Mesendoderm (in vitro differentiated cells): ENCODE data around the gene USP54.
A peak's percentile ranks its signal among the peaks of the same experiment; 100 is the strongest.
"Not testable (repeated sequence)": the region's sequence is repeated elsewhere in the genome, so short reads cannot be mapped to it uniquely, and the experiment has no call there.

ENCODE experiments used
- DNase-seq: peaks from one replicate; pipeline ENCODE4 v3.0.0; 2013
- H2AK5ac ChIP-seq: 2 replicates; pipeline ENCODE4 v1.6.1; 2013; ENCODE audit warnings: low read length, inconsistent platforms
- H2BK120ac ChIP-seq: 2 replicates; pipeline ENCODE4 v1.6.1; 2013; ENCODE audit warnings: low read depth, mild to moderate bottlenecking, low read length, moderate library complexity, mixed read lengths
- H2BK15ac ChIP-seq: replicated peaks from 2 replicates; pipeline ENCODE4 v1.6.1; 2013; ENCODE audit warnings: low read depth, mild to moderate bottlenecking, moderate library complexity
- H2BK5ac ChIP-seq: 2 replicates; pipeline ENCODE4 v1.6.1; 2013; ENCODE audit warnings: low read length, inconsistent platforms
- H3K18ac ChIP-seq: 2 replicates; pipeline ENCODE4 v1.6.1; 2013; ENCODE audit warnings: mild to moderate bottlenecking, low read length, mixed read lengths
- H3K23ac ChIP-seq: one replicate; pipeline ENCODE4 v1.6.1; 2013; ENCODE audit warnings: low read length
- H3K27ac ChIP-seq: 2 replicates; pipeline ENCODE4 v1.5.1; 2013; ENCODE audit warnings: low read depth, mild to moderate bottlenecking, inconsistent platforms, low read length, moderate library complexity
- H3K27me3 ChIP-seq: 2 replicates; pipeline ENCODE4 v1.6.1; 2013; ENCODE audit warnings: low read length, control low read depth, mild to moderate bottlenecking, inconsistent platforms; ENCODE audit not compliant: insufficient read depth, poor library complexity
- H3K36me3 ChIP-seq: 2 replicates; pipeline ENCODE4 v1.6.1; 2013; ENCODE audit warnings: low read length, inconsistent platforms; ENCODE audit not compliant: control insufficient read depth, insufficient read depth
- H3K4ac ChIP-seq: one replicate; pipeline ENCODE4 v1.6.1; 2013; ENCODE audit warnings: low read depth, mild to moderate bottlenecking, low read length, moderate library complexity
- H3K4me1 ChIP-seq: 2 replicates; pipeline ENCODE4 v1.6.1; 2013; ENCODE audit warnings: low read depth, low read length, inconsistent platforms; ENCODE audit not compliant: control insufficient read depth
- H3K4me2 ChIP-seq: 2 replicates; pipeline ENCODE4 v1.6.1; 2013; ENCODE audit warnings: low read length
- H3K4me3 ChIP-seq: 2 replicates; pipeline ENCODE4 v1.5.1; 2013; ENCODE audit warnings: mild to moderate bottlenecking, low read length
- H3K56ac ChIP-seq: one replicate; pipeline ENCODE4 v1.6.1; 2013; ENCODE audit warnings: low read length
- H3K79me1 ChIP-seq: 2 replicates; pipeline ENCODE4 v1.6.1; 2013; ENCODE audit warnings: low read length, inconsistent platforms
- H3K79me2 ChIP-seq: 2 replicates; pipeline ENCODE4 v1.6.1; 2013; ENCODE audit warnings: mild to moderate bottlenecking, low read length; ENCODE audit not compliant: control insufficient read depth, insufficient read depth
- H3K9ac ChIP-seq: 2 replicates; pipeline ENCODE4 v1.6.1; 2013; ENCODE audit warnings: low read length, inconsistent platforms
- H4K5ac ChIP-seq: one replicate; pipeline ENCODE4 v1.6.1; 2013; ENCODE audit warnings: low read length
- H4K8ac ChIP-seq: one replicate; pipeline ENCODE4 v1.6.1; 2013; ENCODE audit warnings: low read depth, mild to moderate bottlenecking, control low read depth, low read length, moderate library complexity
- WGBS: extraction: QIAGEN DNeasy Blood & Tissue Kit; methylation state at CpG from one replicate; pipeline ENCODE4 v1.1.7; 2013; ENCODE audit warnings: low lambda C conversion rate, missing lambda C conversion rate; ENCODE audit not compliant: insufficient coverage; ENCODE audit errors: extremely low coverage; 5-methylcytosine and 5-hydroxymethylcytosine counted together

USP54 gene

DNA sequence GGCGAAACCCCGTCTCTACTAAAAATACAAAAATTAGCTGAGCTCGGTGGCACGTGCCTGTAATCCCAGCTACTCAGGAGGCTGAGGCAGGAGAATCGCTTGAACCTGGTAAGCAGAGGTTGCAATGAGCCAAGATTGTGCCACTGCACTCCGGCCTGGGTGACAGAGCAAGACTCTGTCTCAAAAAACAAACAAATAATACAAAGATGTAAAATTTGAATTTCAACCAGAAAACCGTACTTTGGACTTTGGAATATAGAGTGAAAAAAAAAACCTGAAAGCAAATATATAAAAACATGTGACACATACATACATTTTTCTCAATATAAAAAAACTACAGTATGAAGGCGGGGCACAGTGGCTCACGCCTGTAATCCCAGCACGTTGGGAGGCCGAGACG is 29.8 kb upstream of the USP54 start:
- not testable (repeated sequence) for H3K79me2 ChIP-seq, H2AK5ac ChIP-seq, H3K27me3 ChIP-seq, H3K18ac ChIP-seq, H3K9ac ChIP-seq, H3K4ac ChIP-seq, H3K4me2 ChIP-seq, H4K5ac ChIP-seq, H3K79me1 ChIP-seq, DNase-seq, H3K27ac ChIP-seq, H2BK5ac ChIP-seq, H3K4me3 ChIP-seq, H3K36me3 ChIP-seq, H3K23ac ChIP-seq, H2BK120ac ChIP-seq, H3K4me1 ChIP-seq, H3K56ac ChIP-seq, H2BK15ac ChIP-seq, H4K8ac ChIP-seq
- no CpG with 5 or more reads among the region's 12 CpGs for WGBS

DNA sequence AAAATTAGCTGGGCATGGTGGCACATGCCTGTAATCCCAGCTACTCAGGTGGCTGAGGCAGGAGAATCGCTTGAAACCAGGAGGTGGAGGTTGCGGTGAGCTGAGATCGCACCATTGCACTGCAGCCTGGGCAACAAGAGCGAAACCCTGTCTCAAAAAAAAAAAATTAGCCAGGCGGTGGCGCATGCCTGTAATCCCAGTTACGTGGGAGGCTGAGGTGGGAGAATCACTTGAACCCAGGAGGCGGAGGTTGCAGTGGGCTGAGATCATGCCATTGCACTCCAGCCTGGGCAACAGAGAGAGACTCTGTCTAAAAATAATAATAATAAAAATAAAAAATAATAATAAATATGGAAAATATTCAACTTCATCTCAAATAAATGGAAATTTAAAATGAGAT is 26.0 kb upstream of the USP54 start:
- not testable (repeated sequence) for H3K27me3 ChIP-seq, H4K8ac ChIP-seq, DNase-seq, H4K5ac ChIP-seq, H2AK5ac ChIP-seq, H3K36me3 ChIP-seq, H3K18ac ChIP-seq, H3K4me3 ChIP-seq, H2BK15ac ChIP-seq, H3K23ac ChIP-seq, H3K56ac ChIP-seq, H3K9ac ChIP-seq, H3K4me2 ChIP-seq, H2BK120ac ChIP-seq, H3K4me1 ChIP-seq, H3K4ac ChIP-seq, H2BK5ac ChIP-seq, H3K79me2 ChIP-seq, H3K79me1 ChIP-seq, H3K27ac ChIP-seq
- no CpG with 5 or more reads among the region's 8 CpGs for WGBS

DNA sequence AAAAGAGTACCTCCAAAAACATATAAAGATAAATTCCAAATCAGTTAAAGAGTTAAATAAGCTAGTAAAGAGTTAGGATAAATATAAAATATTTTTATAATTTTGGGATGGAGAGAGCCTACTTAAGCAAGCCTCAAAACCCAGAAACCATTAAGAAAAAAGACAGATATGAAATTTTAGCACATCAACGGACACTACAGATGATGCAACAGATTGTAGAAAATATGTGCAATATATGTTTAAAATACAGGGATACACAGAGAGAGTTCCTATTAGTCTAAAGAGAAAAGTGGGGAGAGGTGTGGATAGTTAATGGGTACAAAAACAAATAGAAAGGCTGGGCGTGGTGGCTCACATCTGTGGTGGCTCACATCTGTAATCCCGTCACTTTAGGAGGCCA is 23.6 kb upstream of the USP54 start:
- H3K79me1 ChIP-seq: no peaks in the 10 kb centered on the region
- no peak overlapping the region for H3K23ac ChIP-seq
- no CpG with 5 or more reads among the region's 3 CpGs for WGBS
- no peak overlapping the region for H2BK120ac ChIP-seq
- no peaks in the 10 kb centered on the region for H3K4me1 ChIP-seq
- no peak overlapping the region for H3K4me2 ChIP-seq
- no peak overlapping the region for H3K18ac ChIP-seq
- DNase-seq: no peak
- no peak overlapping the region for H3K56ac ChIP-seq
- no peaks in the 10 kb centered on the region for H3K36me3 ChIP-seq
- no peak overlapping the region for H3K9ac ChIP-seq
- H3K27ac ChIP-seq: no peak overlapping the region
- no peak overlapping the region for H4K5ac ChIP-seq
- no peak overlapping the region for H3K4ac ChIP-seq
- H3K79me2 ChIP-seq: no peaks in the 10 kb centered on the region
- no peak overlapping the region for H4K8ac ChIP-seq
- no peak overlapping the region for H2AK5ac ChIP-seq
- no peaks in the 10 kb centered on the region for H3K27me3 ChIP-seq
- H3K4me3 ChIP-seq: no peak overlapping the region
- no peak overlapping the region for H2BK15ac ChIP-seq
- no peak overlapping the region for H2BK5ac ChIP-seq

DNA sequence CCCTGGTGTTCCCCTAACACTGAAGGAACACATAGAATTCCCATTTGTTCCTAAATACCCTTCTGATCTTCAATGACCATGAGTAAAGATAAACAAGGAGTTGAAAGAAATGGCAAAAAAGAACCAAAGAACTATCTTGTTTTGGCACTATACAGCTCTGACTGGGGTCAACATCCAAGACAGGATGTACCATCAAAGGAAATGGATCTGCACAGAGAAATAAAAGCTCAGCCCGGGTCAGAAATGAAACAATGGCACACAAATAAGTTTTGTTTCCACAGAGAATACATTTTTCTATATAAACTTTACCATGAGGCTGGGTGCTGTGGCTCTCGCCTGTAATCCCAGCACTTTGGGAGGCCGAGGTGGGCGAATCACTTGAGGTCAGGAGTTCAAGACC is 18.0 kb upstream of the USP54 start:
- no peak overlapping the region for H3K18ac ChIP-seq
- H2BK120ac ChIP-seq: no peak overlapping the region
- H3K27ac ChIP-seq: no peak overlapping the region
- H2BK15ac ChIP-seq: no peak overlapping the region
- H3K27me3 ChIP-seq: no peaks in the 10 kb centered on the region
- DNase-seq: no peak
- no peak overlapping the region for H3K4me2 ChIP-seq
- H3K23ac ChIP-seq: no peak overlapping the region
- H3K56ac ChIP-seq: no peak overlapping the region
- H3K79me1 ChIP-seq: no peaks in the 10 kb centered on the region
- H2BK5ac ChIP-seq: no peak overlapping the region
- no peaks in the 10 kb centered on the region for H3K79me2 ChIP-seq
- H4K8ac ChIP-seq: no peak overlapping the region
- no peak overlapping the region for H4K5ac ChIP-seq
- H3K9ac ChIP-seq: no peak overlapping the region
- no CpG with 5 or more reads among the region's 4 CpGs for WGBS
- H3K4ac ChIP-seq: no peak overlapping the region
- H2AK5ac ChIP-seq: no peak overlapping the region
- H3K36me3 ChIP-seq: no peaks in the 10 kb centered on the region
- H3K4me3 ChIP-seq: no peak overlapping the region
- H3K4me1 ChIP-seq: no peaks in the 10 kb centered on the region

DNA sequence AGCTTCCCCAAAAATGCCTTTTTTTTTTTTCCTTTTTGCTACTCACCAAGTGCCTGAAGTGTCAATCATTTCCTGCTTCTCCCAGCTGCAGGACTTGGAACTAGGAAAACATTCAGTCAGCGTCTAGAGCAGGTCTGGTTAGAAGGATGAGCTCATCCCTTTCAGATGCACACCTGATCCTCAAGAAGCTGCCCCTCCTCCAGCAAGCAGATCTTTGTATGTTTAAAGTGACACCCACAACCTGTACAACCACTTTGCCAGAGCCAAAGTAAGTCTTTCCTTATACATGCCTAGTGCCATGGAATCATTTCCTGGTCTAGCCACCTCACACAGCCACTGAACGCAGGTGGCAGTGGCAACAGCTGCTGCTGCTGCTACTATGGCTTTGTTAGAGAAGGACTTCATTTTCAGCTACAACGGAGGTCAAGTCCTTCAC is 10.4 kb upstream of the USP54 start:
- peak; percentile 84 for DNase-seq

DNA sequence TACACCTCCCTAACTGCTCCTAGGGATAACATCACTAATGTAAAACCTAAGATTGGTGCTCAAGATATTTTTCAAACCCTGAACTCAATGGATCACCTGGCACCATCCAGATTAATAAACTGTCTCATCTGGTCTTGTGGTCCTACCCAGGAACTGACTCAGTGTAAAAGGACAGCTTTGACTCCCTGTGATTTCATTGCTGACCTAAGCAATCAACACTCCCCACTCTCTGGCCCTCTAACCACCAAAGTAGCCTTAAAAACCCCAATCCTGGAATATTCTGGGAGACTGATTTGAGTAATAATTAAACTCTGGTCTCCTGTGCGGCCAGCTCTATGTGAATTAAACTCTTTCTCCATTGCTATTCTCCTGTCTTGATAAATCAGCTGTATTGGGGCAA is 6.2 kb upstream of the USP54 start:
- no peaks in the 10 kb centered on the region for H3K79me2 ChIP-seq
- H3K4me2 ChIP-seq: no peak overlapping the region
- H3K56ac ChIP-seq: no peak overlapping the region
- H3K4me3 ChIP-seq: no peak overlapping the region
- no peaks in the 10 kb centered on the region for H3K27me3 ChIP-seq
- H4K8ac ChIP-seq: no peak overlapping the region
- H2AK5ac ChIP-seq: no peak overlapping the region
- H3K27ac ChIP-seq: no peak overlapping the region
- H4K5ac ChIP-seq: no peak overlapping the region
- H3K9ac ChIP-seq: no peak overlapping the region
- no peaks in the 10 kb centered on the region for H3K4me1 ChIP-seq
- no peak for DNase-seq
- WGBS: no CpG with 5 or more reads among the region's 1 CpG
- H3K79me1 ChIP-seq: no peaks in the 10 kb centered on the region
- no peaks in the 10 kb centered on the region for H3K36me3 ChIP-seq
- H3K18ac ChIP-seq: no peak overlapping the region
- no peak overlapping the region for H2BK120ac ChIP-seq
- no peak overlapping the region for H2BK15ac ChIP-seq
- H3K4ac ChIP-seq: no peak overlapping the region
- H2BK5ac ChIP-seq: no peak overlapping the region
- H3K23ac ChIP-seq: no peak overlapping the region

More for the DNA sequence above, 10.4 kb upstream of the USP54 start:
- Histone ChIP-seq H3K4me1 (no peaks in the 10 kb centered on the region), H3K23ac (no peak overlapping the region), H2BK15ac (no peak overlapping the region), H3K79me1 (no peaks in the 10 kb centered on the region), H2BK120ac (no peak overlapping the region), H3K4me3 (no peak overlapping the region), H2AK5ac (no peak overlapping the region), H3K56ac (no peak overlapping the region), H3K79me2 (no peaks in the 10 kb centered on the region), H3K18ac (no peak overlapping the region), H3K4ac (no peak overlapping the region), H2BK5ac (no peak overlapping the region), H4K5ac (no peak overlapping the region), H4K8ac (no peak overlapping the region), H3K9ac (no peak overlapping the region), H3K36me3 (no peaks in the 10 kb centered on the region), H3K27ac (no peak overlapping the region), H3K4me2 (no peak overlapping the region), H3K27me3 (no peaks in the 10 kb centered on the region)
- WGBS: no CpG with 5 or more reads among the region's 3 CpGs
